Cardiac septum (tissue), 1 donor: Measurements from ENCODE around the gene NLRP6. TPM values are rescaled to one million over a fixed set of nuclear protein-coding genes. Genes with fewer than 3 reads are reported as not detected.
"Not testable (repeated sequence)": the region's sequence is repeated elsewhere in the genome, so short reads cannot be mapped to it uniquely, and the experiment has no call there.

ENCODE experiments used
- DNase-seq: peaks from one replicate; pipeline ENCODE4 v3.0.0-alpha.2; 2020; ENCODE audit warnings: low spot score
- intact Hi-C: fragments of 100-400 bp; cut with DNase I; formaldehyde crosslinking; loops from one replicate; pipeline ENCODE4 v1.14.0; 2022
- total RNA-seq: library from RNA; stranded (reverse); fragmentation: NEBNext Ultra II Directional; extraction: Animal tissue kit (Norgen Biotek cat#: 25700); gene quantifications from one replicate; pipeline ENCODE4 v1.2.1, GENCODE V29; 2021
- donor health status: DM: no; HTN: no; CAD: no.

NLRP6 gene
- total RNA-seq, 1 donor from 2014 or later = 0.19 TPM

DNA sequence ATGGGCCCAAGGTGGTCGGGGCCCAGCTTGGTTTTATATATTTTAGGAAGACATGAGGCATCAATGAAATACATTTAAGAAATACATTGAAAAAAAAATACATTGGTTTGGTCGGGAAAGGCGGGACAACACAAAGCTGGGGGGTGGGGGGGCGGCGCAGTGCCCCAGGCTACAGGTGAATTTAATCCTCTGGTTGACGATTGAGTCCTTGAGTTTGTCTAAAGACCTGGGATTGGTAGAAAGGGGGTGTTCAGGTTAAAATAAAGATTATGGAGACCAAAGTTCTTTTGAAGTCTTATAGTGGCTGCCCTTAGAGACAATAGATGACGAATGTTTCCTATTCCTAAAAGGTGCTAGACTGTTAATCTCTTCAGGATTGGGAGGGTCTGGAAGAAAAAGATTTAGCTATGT, 38.7 kb downstream of the NLRP6 start:
- no peak for DNase-seq
- intact Hi-C loops = no loop called here

- intact Hi-C loops = not testable (repeated sequence)
- peak; percentile 53 for DNase-seq
These were observed 39.6 kb downstream of the NLRP6 start for GRCh38 chr11:317668-318404.

- DNase-seq = peak; percentile 71
- intact Hi-C loops = not testable (repeated sequence)
These were observed 40.4 kb downstream of the NLRP6 start for GRCh38 chr11:318405-319120.

DNA sequence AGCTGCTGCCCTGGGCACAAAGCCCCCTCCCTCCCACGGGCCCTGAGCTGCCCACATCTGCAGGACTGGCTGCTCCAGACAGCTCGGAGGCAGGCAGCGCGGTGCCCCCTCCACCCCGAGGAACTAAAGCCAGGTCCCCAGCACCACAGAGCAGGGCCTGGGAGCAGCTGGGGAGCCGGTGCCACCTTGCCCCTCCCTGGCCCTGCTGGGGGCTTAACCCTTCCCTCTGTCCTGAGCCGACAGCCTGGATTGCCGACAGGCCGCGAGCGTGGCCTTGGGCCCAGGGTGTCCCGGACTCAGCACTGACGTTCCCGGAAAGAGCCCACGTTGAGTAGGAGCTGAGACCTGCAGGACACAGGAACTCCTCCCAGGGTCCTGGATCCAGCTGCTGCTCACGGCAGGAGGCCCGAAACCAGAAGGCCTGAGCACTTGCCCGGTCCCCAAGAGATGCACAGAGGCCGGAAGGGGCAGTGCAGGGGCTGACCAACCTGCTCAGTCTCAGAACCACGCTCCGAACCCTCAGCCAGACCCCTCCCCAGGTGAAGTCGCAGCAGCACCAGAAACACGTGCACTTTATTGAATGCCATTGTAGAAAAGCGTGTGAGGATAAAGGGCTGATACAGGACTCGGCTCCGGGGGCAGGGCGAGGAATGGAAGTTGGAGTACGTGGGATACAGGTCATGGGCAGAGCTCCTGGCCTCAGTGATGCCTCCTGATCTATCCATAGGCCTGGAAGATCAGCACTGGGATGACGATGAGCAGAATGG, 41.1 kb downstream of the NLRP6 start:
- DNase-seq = peak; percentile 67
- intact Hi-C loops = not testable (repeated sequence)

DNA sequence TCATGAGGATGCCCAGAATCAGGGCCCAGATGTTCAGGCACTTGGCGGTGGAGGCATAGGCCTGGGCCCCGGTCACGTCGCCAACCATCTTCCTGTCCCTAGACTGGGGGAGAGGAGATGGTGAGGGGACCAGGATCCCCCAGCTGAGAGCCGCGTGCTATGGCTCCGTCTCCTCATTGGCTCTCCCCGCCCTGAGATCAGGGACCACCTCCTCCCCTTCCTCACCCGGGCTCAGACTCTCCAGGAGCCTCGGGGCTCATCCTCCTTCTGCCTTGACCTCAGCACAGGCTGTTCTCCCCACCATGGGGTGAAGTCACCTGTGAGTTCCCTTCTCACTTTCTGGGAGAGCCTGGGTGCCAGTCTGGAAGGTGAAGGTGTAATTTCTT, 41.7 kb downstream of the NLRP6 start:
- DNase-seq, intact Hi-C loops: not testable (repeated sequence)

GRCh38 chr11:324156-324555, 45.9 kb downstream of the NLRP6 start:
- DNase-seq = peak; percentile 56
- intact Hi-C loops = no loop called here

- intact Hi-C loops = not testable (repeated sequence)
- DNase-seq = peak; percentile 70
These were observed 46.6 kb downstream of the NLRP6 start for GRCh38 chr11:324593-325517.

DNA sequence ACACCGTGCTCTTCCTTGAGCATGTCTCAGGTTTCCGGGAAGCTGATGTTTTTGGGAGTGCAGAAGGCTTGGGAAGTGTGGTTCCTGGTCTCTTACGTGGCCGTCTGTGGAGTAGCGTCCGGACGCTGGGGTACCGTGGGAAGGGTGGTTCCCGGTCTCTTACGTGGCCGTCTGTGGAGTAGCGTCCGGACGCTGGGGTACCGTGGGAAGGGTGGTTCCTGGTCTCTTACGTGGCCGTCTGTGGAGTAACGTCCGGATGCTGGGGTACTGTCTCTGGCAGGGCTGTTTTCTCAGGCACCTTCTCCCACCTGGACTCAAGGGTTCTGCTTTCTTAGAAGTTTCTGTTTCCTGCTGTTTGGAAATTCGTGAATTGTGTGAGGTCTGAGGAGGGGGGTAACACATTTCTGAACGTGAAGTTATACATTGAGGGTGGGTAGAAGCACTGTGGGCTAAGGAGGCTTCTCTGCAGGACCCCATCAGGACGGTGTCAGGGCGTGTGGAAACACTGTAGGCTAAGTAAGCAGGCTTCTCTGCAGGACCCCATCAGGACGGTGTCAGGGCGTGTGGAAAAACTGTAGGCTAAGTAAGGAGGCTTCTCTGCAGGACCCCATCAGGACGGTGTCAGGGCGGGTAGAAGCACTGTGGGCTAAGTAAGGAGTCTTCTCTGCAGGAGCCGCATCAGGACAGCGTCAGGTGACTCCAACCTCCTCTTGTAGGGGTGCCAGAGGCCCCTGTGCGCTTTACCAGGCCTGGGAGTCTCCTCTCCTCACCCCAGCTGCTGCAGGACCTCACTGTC, 47.8 kb downstream of the NLRP6 start:
- intact Hi-C loops = no loop called here
- peak; percentile 85 for DNase-seq

GRCh38 chr11:326592-326841, 48.3 kb downstream of the NLRP6 start:
- intact Hi-C loops = no loop called here
- no peak for DNase-seq

DNA sequence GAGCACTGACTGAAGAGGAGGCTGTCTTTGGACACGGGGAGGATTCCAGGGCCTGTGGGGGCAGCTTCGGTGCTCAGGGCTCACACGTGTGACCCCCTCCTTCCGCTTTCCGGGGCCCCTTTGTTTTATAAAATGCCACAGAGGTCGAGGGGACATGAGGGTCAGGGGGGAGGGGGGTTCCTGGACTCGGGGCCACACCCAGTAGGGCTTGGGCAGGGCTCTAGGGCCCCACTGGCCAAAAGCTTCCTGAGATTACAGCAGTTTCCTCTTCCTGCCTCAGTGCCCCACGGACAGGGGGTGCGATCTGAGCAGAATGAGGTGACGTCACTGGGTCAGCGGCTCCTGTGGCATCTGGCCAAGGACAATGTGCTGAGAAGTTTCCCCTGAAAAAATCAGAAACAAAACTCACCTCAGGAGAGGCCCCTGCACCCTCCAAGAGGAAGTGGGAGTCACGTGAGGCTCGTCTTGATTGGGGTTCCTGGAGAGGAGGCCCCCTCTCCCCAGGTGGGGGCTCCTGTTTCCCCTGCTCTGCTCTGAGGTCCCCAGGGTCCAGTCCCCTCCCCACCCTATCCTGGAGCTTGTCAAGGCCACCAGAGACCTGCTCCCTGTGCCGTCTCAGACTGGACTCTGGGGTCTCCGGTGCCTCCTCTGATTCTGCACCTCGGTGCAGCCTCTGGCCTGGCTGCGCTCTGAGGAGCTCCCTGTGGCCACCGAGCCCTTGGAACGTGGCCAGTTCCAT, 48.8 kb downstream of the NLRP6 start:
- intact Hi-C loops = loop anchor here (1.0 kb wide), 1 partner anchor 28 kb away; no protein-coding TSS in a partner anchor

DNA sequence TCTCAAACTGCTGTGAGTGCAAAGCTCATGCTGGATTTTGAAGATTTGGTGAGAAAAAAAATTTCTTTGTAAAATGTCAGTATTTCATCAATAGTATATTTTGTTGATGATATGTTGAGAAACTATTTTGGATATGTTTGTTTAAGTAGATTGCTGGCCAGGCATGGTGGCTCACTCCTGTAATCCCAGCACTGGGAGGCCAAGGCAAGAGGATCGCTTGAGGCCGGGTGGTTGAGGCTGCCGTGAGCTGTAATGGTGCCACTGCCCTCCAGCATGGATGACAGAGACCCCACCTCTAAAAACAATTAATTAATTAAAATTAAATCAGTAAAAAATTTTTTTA, 49.3 kb downstream of the NLRP6 start:
- DNase-seq = no peak
- intact Hi-C loops = loop anchor here (1.0 kb wide), 1 partner anchor 28 kb away; no protein-coding TSS in a partner anchor

More for the DNA sequence above, 48.8 kb downstream of the NLRP6 start:
- peak; percentile 95 for DNase-seq

DNA sequence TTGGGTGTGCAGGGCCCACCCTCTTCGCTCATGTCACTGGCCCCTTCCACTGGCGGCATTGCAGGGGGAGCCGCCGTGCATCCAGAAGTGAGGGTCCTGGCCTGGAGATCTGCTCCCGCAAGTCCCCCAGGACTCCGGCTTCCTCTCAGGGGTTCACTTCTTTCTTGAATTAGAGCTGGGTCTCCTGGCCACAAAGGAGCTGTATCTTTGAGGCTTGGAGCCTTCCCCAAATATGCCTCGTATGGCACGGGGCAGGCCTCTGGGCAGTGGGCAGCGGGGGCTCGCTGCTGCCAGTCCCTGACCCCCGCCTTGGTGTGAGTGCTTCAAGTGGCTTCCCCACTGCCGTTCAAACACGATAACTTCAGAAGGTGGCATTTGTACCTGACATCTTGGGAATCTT, 49.8 kb downstream of the NLRP6 start:
- intact Hi-C loops = no loop called here
- peak; percentile 31 for DNase-seq

DNA sequence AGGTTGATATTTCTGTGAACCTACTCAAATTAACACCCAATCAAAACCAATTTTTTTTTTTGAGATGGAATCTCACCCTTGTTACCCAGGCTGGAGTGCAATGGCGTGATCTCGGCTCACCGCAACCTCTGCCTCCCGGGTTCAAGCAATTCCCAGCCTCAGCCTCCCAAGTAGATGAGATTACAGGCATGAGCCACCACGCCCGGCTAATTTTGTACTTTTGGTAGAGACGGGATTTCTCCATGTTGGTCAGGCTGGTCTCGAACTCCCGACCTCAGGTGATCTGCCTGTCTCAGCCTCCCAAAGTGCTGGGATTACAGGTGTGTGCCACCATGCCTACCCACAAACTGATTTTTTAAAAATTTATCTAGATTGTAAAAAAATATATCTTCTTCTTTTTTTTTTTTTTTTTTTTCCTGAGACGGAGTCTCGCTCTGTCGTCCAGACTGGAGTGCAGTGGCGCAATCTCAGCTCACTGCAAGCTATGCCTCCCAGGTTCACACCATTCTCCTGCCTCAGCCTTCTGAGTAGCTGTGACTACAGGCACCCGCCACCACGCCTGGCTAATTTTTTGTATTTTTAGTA, 50.4 kb downstream of the NLRP6 start:
- DNase-seq = peak; percentile 19
- intact Hi-C loops = not testable (repeated sequence)

DNA sequence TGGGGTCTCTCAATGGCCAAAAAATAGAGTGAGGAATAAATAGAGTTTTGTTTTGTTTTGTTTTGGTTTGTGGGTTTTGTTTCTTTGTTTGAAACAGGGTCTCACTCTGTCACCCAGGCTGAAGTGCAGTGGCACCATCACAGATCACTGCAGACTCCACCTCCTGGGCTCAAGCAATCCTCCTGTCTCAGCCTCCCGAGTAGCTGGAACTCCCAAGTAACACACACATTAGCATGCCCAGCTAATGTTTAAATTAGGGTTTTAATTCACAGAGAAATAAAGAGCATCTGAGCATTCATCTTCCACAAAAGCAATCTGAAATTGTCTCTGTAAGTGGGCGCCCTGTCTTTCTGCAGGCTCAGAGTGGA, 51.7 kb downstream of the NLRP6 start:
- no peak for DNase-seq
- intact Hi-C loops = no loop called here

DNA sequence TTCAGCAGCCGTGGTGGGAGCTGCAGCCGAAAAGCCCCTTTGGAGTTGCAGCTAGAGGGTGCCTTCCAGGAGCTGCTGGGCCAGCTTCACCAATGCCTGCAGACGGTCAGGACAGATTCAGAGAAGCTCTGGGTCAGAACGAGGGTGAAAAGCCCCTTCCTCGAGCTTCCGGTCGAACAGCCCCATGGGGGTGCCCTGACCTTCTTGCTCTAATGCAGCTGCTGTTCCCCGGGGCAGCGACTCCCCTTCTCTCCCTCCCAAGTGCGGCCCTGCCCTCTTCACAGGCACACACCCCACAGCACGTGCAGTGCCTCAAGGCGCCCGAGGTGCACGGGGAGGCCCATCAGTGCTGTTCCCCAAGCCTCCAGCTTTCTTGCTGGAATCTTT, 52.1 kb downstream of the NLRP6 start:
- intact Hi-C loops = no loop called here
- DNase-seq = peak; percentile 60

- intact Hi-C loops = no loop called here
- DNase-seq = peak; percentile 77
These were observed 52.6 kb downstream of the NLRP6 start for GRCh38 chr11:330694-331357.

DNA sequence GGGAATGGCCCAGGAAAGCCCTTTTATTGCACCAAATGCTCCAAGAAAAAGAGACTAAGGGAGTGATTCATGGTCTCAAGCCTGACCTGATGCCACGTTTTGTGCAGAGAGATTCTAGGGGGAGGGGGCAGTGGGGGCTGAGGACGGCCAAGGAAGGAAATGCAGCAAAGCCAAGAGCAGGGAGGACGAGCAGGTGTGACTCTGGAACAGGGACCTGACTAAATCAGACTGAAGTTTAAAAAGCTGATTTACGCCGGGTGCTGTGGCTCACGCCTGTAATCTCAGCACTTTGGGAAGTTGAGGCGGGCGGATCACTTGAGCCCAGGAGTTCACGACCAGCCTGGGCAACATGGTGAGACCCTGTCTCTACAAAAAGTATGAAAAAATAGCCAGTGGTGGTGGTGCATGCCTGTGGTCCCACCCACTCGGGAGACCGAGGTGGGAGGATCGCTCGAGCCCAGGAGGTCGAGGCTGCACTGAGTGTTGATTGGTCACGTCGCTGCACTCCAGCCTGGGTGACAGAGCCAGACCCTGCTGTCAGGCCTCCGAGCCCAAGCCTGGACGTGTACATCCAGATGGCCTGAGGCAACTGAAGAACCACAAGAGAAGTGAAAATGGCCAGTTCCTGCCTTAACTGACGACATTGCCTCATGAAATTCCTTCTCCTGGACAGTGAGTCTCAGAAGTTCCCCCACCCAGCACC, 53.3 kb downstream of the NLRP6 start:
- DNase-seq = peak; percentile 26
- intact Hi-C loops = no loop called here
